Measurements from ENCODE around the gene AMBP.

The AMBP gene

GRCh38 chr9:114059047-114059803, 18.9 kb downstream of the AMBP start:
- Mint-ChIP-seq H3K27ac (no peak overlapping the region), H3K9me3 (no peaks in the 10 kb centered on the region), H3K4me3 (no peak overlapping the region), H3K36me3 (ENCODE audit: low read depth) (no peaks in the 10 kb centered on the region), H3K4me1 (no peaks in the 10 kb centered on the region), H3K27me3 (no peaks in the 10 kb centered on the region)
- ATAC-seq = no peak
- no peak for DNase-seq

GRCh38 chr9:114058688-114059046, 19.4 kb downstream of the AMBP start:
- H3K36me3 Mint-ChIP-seq (ENCODE audit: low read depth) = no peaks in the 10 kb centered on the region
- H3K27ac Mint-ChIP-seq = no peak overlapping the region
- no peak for DNase-seq
- H3K4me1 Mint-ChIP-seq = no peaks in the 10 kb centered on the region
- H3K27me3 Mint-ChIP-seq = no peaks in the 10 kb centered on the region
- H3K9me3 Mint-ChIP-seq = no peaks in the 10 kb centered on the region
- no peak for ATAC-seq
- H3K4me3 Mint-ChIP-seq = no peak overlapping the region

- ATAC-seq (no peak), DNase-seq (no peak)
- Mint-ChIP-seq H3K4me3 (no peak overlapping the region), H3K36me3 (ENCODE audit: low read depth) (no peaks in the 10 kb centered on the region), H3K9me3 (no peaks in the 10 kb centered on the region), H3K27ac (no peak overlapping the region), H3K4me1 (no peaks in the 10 kb centered on the region), H3K27me3 (no peaks in the 10 kb centered on the region)
Measured at GRCh38 chr9:114057161-114057885, 20.8 kb downstream of the AMBP start.

GRCh38 chr9:114056527-114056926, 21.6 kb downstream of the AMBP start:
- no peaks in the 10 kb centered on the region for H3K4me1 Mint-ChIP-seq
- H3K27ac Mint-ChIP-seq = no peak overlapping the region
- no peaks in the 10 kb centered on the region for H3K9me3 Mint-ChIP-seq
- no peak for ATAC-seq
- H3K36me3 Mint-ChIP-seq (ENCODE audit: low read depth) = no peaks in the 10 kb centered on the region
- no peak overlapping the region for H3K4me3 Mint-ChIP-seq
- DNase-seq = no peak
- no peaks in the 10 kb centered on the region for H3K27me3 Mint-ChIP-seq

- no peak for DNase-seq
Measured at GRCh38 chr9:114055894-114056293, 22.2 kb downstream of the AMBP start.

GRCh38 chr9:114055061-114055460, 23.0 kb downstream of the AMBP start:
- no peaks in the 10 kb centered on the region for H3K27me3 Mint-ChIP-seq
- no peak for ATAC-seq
- H3K4me1 Mint-ChIP-seq = no peaks in the 10 kb centered on the region
- no peaks in the 10 kb centered on the region for H3K9me3 Mint-ChIP-seq
- no peak overlapping the region for H3K27ac Mint-ChIP-seq
- DNase-seq = no peak
- H3K4me3 Mint-ChIP-seq = no peak overlapping the region
- H3K36me3 Mint-ChIP-seq (ENCODE audit: low read depth) = no peaks in the 10 kb centered on the region

More at GRCh38 chr9:114055894-114056293, 22.2 kb downstream of the AMBP start:
- no peak for ATAC-seq
- Mint-ChIP-seq H3K9me3 (no peaks in the 10 kb centered on the region), H3K27me3 (no peaks in the 10 kb centered on the region), H3K4me1 (no peaks in the 10 kb centered on the region), H3K27ac (no peak overlapping the region), H3K4me3 (no peak overlapping the region), H3K36me3 (ENCODE audit: low read depth) (no peaks in the 10 kb centered on the region)

- no peaks in the 10 kb centered on the region for H3K4me1 Mint-ChIP-seq
- H3K9me3 Mint-ChIP-seq = no peaks in the 10 kb centered on the region
Measured at GRCh38 chr9:114054191-114054690, 23.9 kb downstream of the AMBP start.

GRCh38 chr9:114053246-114054005, 24.7 kb downstream of the AMBP start:
- no peaks in the 10 kb centered on the region for H3K4me1 Mint-ChIP-seq
- no peaks in the 10 kb centered on the region for H3K9me3 Mint-ChIP-seq
- no peaks in the 10 kb centered on the region for H3K27me3 Mint-ChIP-seq
- H3K36me3 Mint-ChIP-seq (ENCODE audit: low read depth) = no peaks in the 10 kb centered on the region
- ATAC-seq = no peak
- H3K27ac Mint-ChIP-seq = no peak overlapping the region
- H3K4me3 Mint-ChIP-seq = no peak overlapping the region
- no peak for DNase-seq

More at GRCh38 chr9:114054191-114054690, 23.9 kb downstream of the AMBP start:
- Mint-ChIP-seq H3K36me3 (ENCODE audit: low read depth) (no peaks in the 10 kb centered on the region), H3K27me3 (no peaks in the 10 kb centered on the region), H3K4me3 (no peak overlapping the region), H3K27ac (no peak overlapping the region)
- DNase-seq = no peak
- no peak for ATAC-seq

- ATAC-seq (no peak), DNase-seq (no peak)
- Mint-ChIP-seq H3K4me1 (no peaks in the 10 kb centered on the region), H3K36me3 (ENCODE audit: low read depth) (no peaks in the 10 kb centered on the region), H3K27ac (no peak overlapping the region), H3K27me3 (no peaks in the 10 kb centered on the region), H3K4me3 (no peak overlapping the region), H3K9me3 (no peaks in the 10 kb centered on the region)
Measured at GRCh38 chr9:114051706-114052105, 26.4 kb downstream of the AMBP start.

GRCh38 chr9:114051281-114051680, 26.8 kb downstream of the AMBP start:
- no peak for ATAC-seq
- no peaks in the 10 kb centered on the region for H3K4me1 Mint-ChIP-seq
- no peak overlapping the region for H3K27ac Mint-ChIP-seq
- no peak overlapping the region for H3K4me3 Mint-ChIP-seq
- peaks cover 2% of the 10 kb centered on the region for H3K27me3 Mint-ChIP-seq
- H3K36me3 Mint-ChIP-seq (ENCODE audit: low read depth) = no peaks in the 10 kb centered on the region
- no peaks in the 10 kb centered on the region for H3K9me3 Mint-ChIP-seq
- DNase-seq = no peak

GRCh38 chr9:114050646-114051045, 27.5 kb downstream of the AMBP start:
- DNase-seq (no peak), ATAC-seq (no peak)
- no peaks in the 10 kb centered on the region for H3K9me3 Mint-ChIP-seq
- H3K4me3 Mint-ChIP-seq = no peak overlapping the region
- H3K36me3 Mint-ChIP-seq (ENCODE audit: low read depth) = no peaks in the 10 kb centered on the region
- H3K4me1 Mint-ChIP-seq = no peaks in the 10 kb centered on the region
- peaks cover 2% of the 10 kb centered on the region for H3K27me3 Mint-ChIP-seq
- no peak overlapping the region for H3K27ac Mint-ChIP-seq

- no peak overlapping the region for H3K27ac Mint-ChIP-seq
- no peaks in the 10 kb centered on the region for H3K36me3 Mint-ChIP-seq (ENCODE audit: low read depth)
- peaks cover 2% of the 10 kb centered on the region for H3K27me3 Mint-ChIP-seq
- ATAC-seq (no peak), DNase-seq (no peak)
- no peaks in the 10 kb centered on the region for H3K4me1 Mint-ChIP-seq
- H3K4me3 Mint-ChIP-seq = no peak overlapping the region
- H3K9me3 Mint-ChIP-seq = no peaks in the 10 kb centered on the region
Measured at GRCh38 chr9:114050226-114050568, 27.9 kb downstream of the AMBP start.

GRCh38 chr9:114049441-114050225, 28.5 kb downstream of the AMBP start:
- no peaks in the 10 kb centered on the region for H3K36me3 Mint-ChIP-seq (ENCODE audit: low read depth)
- no peaks in the 10 kb centered on the region for H3K4me1 Mint-ChIP-seq
- ATAC-seq (no peak), DNase-seq (no peak)
- no peak overlapping the region for H3K4me3 Mint-ChIP-seq
- H3K27me3 Mint-ChIP-seq = peaks cover 2% of the 10 kb centered on the region
- no peak overlapping the region for H3K27ac Mint-ChIP-seq
- H3K9me3 Mint-ChIP-seq = no peaks in the 10 kb centered on the region

All from activated naive CD8-positive, alpha-beta T cell treated with anti-CD3 and anti-CD28 coated beads, Interleukin-2, amount 50 U/mL, for 24 hours (primary cell).